HepG2 (cell line): ENCODE results near the gene SMPD3. TPM values are rescaled to one million over a fixed set of nuclear protein-coding genes. Genes with fewer than 3 reads are reported as not detected.
A peak's percentile ranks its signal among the peaks of the same experiment; 100 is the strongest.

Experiments
- MAX ChIP-seq: IDR thresholded peaks from 2 replicates; pipeline ENCODE4 v1.6.1; 2012; ENCODE audit warnings: inconsistent platforms
- NFAT5 ChIP-seq: sonication (generic); formaldehyde crosslinking; IDR thresholded peaks from 2 replicates; pipeline ENCODE4 v1.4.0; 2020; ENCODE audit warnings: missing genetic modification reagents
- NR3C1 ChIP-seq: sonication (generic); formaldehyde crosslinking; IDR thresholded peaks from 2 replicates; pipeline ENCODE4 v1.4.0; 2020; ENCODE audit warnings: missing genetic modification reagents
- PHF20 ChIP-seq: sonication (generic); formaldehyde crosslinking; IDR thresholded peaks from 2 replicates; pipeline ENCODE4 v1.5.0; 2020; ENCODE audit warnings: mild to moderate bottlenecking, missing genetic modification reagents
- REST ChIP-seq, 2 experiments: IDR thresholded peaks; 2 replicates each; pipeline ENCODE4 v1.6.1; 2011 to 2012; ENCODE audit warnings: low read length in 2 of 2, borderline replicate concordance in 1 of 2, low read depth in 1 of 2, mild to moderate bottlenecking in 1 of 2, moderate library complexity in 1 of 2
- STAG1 ChIP-seq: sonication (generic); formaldehyde crosslinking; IDR thresholded peaks from 2 replicates; pipeline ENCODE4 v1.4.0; 2020; ENCODE audit warnings: missing genetic modification reagents
- WIZ ChIP-seq: sonication (generic); formaldehyde crosslinking; IDR thresholded peaks from 2 replicates; pipeline ENCODE4 v1.5.1; 2020; ENCODE audit warnings: mild to moderate bottlenecking, missing genetic modification reagents
- ZNF512B ChIP-seq: sonication (generic); formaldehyde crosslinking; IDR thresholded peaks from 2 replicates; pipeline ENCODE4 v1.5.1; 2020; ENCODE audit warnings: missing genetic modification reagents, mild to moderate bottlenecking, borderline replicate concordance
- ZNF609 ChIP-seq: sonication (generic); formaldehyde crosslinking; IDR thresholded peaks from 2 replicates; pipeline ENCODE4 v1.4.0; 2020; ENCODE audit warnings: mild to moderate bottlenecking, missing genetic modification reagents, borderline replicate concordance
- ZNF720 ChIP-seq: sonication (generic); formaldehyde crosslinking; IDR thresholded peaks from 2 replicates; pipeline ENCODE4 v1.4.0; 2020; ENCODE audit warnings: missing genetic modification reagents
- ZNF878 ChIP-seq: sonication (generic); formaldehyde crosslinking; IDR thresholded peaks from 2 replicates; pipeline ENCODE4 v1.8.1; 2023; ENCODE audit warnings: mild to moderate bottlenecking, missing genetic modification reagents, moderate library complexity
- polyA plus RNA-seq, 8 experiments: library from polyadenylated mRNA; depleted of rRNA in 3 of 8; stranded (reverse) in 7 of 8; unstranded in 1 of 8; fragments of >200 nt; fragmentation: Illumina TruSeq in 4 of 8; extraction: Trizol in 4 of 8; gene quantifications; 2 replicates each; pipeline versions ENCODE4 v1.2.1 to v1.2.3, GENCODE V29; 2011 to 2016; ENCODE audit warnings: low read depth in 4 of 8, missing spikeins in 1 of 8, mixed read lengths in 1 of 8; ENCODE audit not compliant: insufficient read depth in 1 of 8
- total RNA-seq, 5 experiments: library from RNA; depleted of rRNA; stranded (reverse); fragments of >200 nt; fragmentation: Illumina TruSeq; extraction: Trizol; gene quantifications; 2 replicates each; pipeline ENCODE4 v1.2.3, GENCODE V29; 2016; ENCODE audit warnings: low read depth in 1 of 5

The SMPD3 gene
- total and polyA plus RNA-seq, 2 of the 13 experiments (the other 11 are each of a cell fraction or from before 2014, with no cell fraction given) = 0.07 to 0.32 TPM

GRCh38 chr16:68328151-68328859 lies 120.0 kb downstream of the SMPD3 start (continued):
- TF ChIP-seq NFAT5 (CRISPR knock-in tag) (no peak), MAX (no peak), WIZ (CRISPR knock-in tag) (no peak), ZNF878 (CRISPR knock-in tag) (no peak), ZNF512B (no peak), PHF20 (CRISPR knock-in tag) (no peak), ZNF720 (CRISPR knock-in tag) (no peak), REST (IDR thresholded peaks at IDR 0.05; ENCODE audit: borderline replicate concordance in 1 of 2, low read depth in 1 of 2, low read length in 2 of 2) (no peak), ZNF609 (CRISPR knock-in tag) (no peak; the same call in 1 of the 2 replicates), STAG1 (peak; percentile 98), NR3C1 (no peak)
